COLO829 (cell line): ENCODE measurements around the gene CFLAR.
"Not testable (repeated sequence)": the region's sequence is repeated elsewhere in the genome, so short reads cannot be mapped to it uniquely, and the experiment has no call there.

Source experiments
- DNase-seq: peaks from one replicate; pipeline ENCODE4 v3.0.0; 2012; ENCODE audit warnings: low spot score

The CFLAR gene

GRCh38 chr2:201149064-201149820 lies 33.3 kb downstream of the CFLAR start:
- DNase-seq = no peak

GRCh38 chr2:201149821-201150165 lies 33.8 kb downstream of the CFLAR start:
- DNase-seq = not testable (repeated sequence)

GRCh38 chr2:201150454-201151020 lies 34.6 kb downstream of the CFLAR start:
- no peak for DNase-seq

GRCh38 chr2:201151127-201151981 lies 35.4 kb downstream of the CFLAR start:
- DNase-seq = peak; percentile 92

- no peak for DNase-seq
Observed at GRCh38 chr2:201152517-201152916, 36.6 kb downstream of the CFLAR start.

- no peak for DNase-seq
Observed at GRCh38 chr2:201152999-201153815, 37.2 kb downstream of the CFLAR start.

GRCh38 chr2:201154615-201155399 lies 38.8 kb downstream of the CFLAR start:
- no peak for DNase-seq

- DNase-seq = no peak
Observed at GRCh38 chr2:201156036-201156435, 40.1 kb downstream of the CFLAR start.

GRCh38 chr2:201156640-201157039 lies 40.7 kb downstream of the CFLAR start:
- DNase-seq = no peak

- DNase-seq = no peak
Observed at GRCh38 chr2:201157694-201158093, 41.7 kb downstream of the CFLAR start.

GRCh38 chr2:201158111-201158929 lies 42.4 kb downstream of the CFLAR start:
- peak; percentile 87 for DNase-seq

GRCh38 chr2:201164166-201164565 lies 48.2 kb downstream of the CFLAR start:
- DNase-seq = no peak

GRCh38 chr2:201167546-201167945 lies 51.6 kb downstream of the CFLAR start:
- DNase-seq = no peak

GRCh38 chr2:201168496-201168895 lies 52.5 kb downstream of the CFLAR start:
- DNase-seq = not testable (repeated sequence)

GRCh38 chr2:201171259-201171814 lies 55.4 kb downstream of the CFLAR start:
- no peak for DNase-seq

- no peak for DNase-seq
Observed at GRCh38 chr2:201172279-201172678, 56.3 kb downstream of the CFLAR start.

GRCh38 chr2:201174687-201175086 lies 58.7 kb downstream of the CFLAR start:
- DNase-seq = no peak

- no peak for DNase-seq
Observed at GRCh38 chr2:201176081-201176481, 60.1 kb downstream of the CFLAR start.

- no peak for DNase-seq
Observed at GRCh38 chr2:201180010-201180409, 64.0 kb downstream of the CFLAR start.
